Colonic mucosa (tissue), 4 donors: ENCODE results near the gene KIF2A. TPM values are rescaled to one million over a fixed set of nuclear protein-coding genes. Genes with fewer than 3 reads are reported as not detected.

Source experiments
- DNase-seq: peaks from one replicate; pipeline ENCODE4 v3.0.0-alpha.2; 2020
- H3K27ac ChIP-seq: fragments of 200-600 bp; one replicate; pipeline ENCODE4 v1.8.0; 2021
- H3K27me3 ChIP-seq: fragments of 200-600 bp; one replicate; pipeline ENCODE4 v1.8.0; 2021
- H3K36me3 ChIP-seq: fragments of 200-600 bp; one replicate; pipeline ENCODE4 v1.8.0; 2021
- H3K4me1 ChIP-seq: fragments of 200-600 bp; one replicate; pipeline ENCODE4 v1.8.0; 2021; ENCODE audit warnings: mild to moderate bottlenecking
- H3K4me3 ChIP-seq: fragments of 200-600 bp; one replicate; pipeline ENCODE4 v1.8.0; 2021
- H3K9ac ChIP-seq, 2 donors: one replicate each; pipeline ENCODE4 v1.7.0; 2013; ENCODE audit warnings: control low read depth in 2 of 2, low read depth in 2 of 2, low read length in 2 of 2
- H3K9me3 ChIP-seq: fragments of 200-600 bp; one replicate; pipeline ENCODE4 v1.8.0; 2021
- intact Hi-C: fragments of 100-400 bp; cut with DNase I; formaldehyde crosslinking; loops from one replicate; pipeline ENCODE4 v1.14.1; 2022
- total RNA-seq, 2 donors: library from RNA; stranded (reverse); fragmentation: NEBNext Ultra II Directional in 1 of 2; extraction: Animal tissue kit (Norgen Biotek cat#: 25700) in 1 of 2; gene quantifications; one replicate each; pipeline ENCODE4 v1.2.1, GENCODE V29; 2021
- TF ChIP-seq, protein P1 (sequence below): fragments of 200-600 bp; IDR thresholded peaks from one replicate; pipeline ENCODE4 v1.8.0; 2022; ENCODE audit warnings: antibody characterized with exemption, mild to moderate bottlenecking
- donor health status: healthy.
- donor health status: DM: no; HTN: no; CAD: no.
- donor health status: DM: no; HTN: no; CAD: no.

KIF2A gene
- total RNA-seq, 2 donors from 2014 or later: 30.8 to 43.4 TPM

DNA sequence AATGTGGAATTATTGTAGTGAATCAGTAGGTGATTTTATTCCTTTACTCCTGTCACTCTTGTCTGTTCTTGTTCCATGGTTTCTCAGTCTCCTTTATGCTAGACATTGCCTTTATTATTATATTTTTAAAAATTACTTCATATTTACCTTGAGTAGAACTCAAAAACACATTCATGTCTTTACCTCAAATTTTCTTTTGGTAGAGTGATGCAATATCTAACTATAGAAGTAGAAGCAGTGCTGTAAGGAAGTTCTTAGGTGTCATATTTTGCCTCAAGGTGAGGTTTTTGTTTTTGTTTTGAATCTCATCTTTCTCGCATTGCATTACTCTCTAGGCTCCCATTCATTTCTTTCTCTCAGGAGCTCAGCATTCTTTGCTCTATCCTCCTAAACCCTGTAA lies 118.8 kb downstream of the KIF2A start:
- no peaks in the 10 kb centered on the region for H3K4me1 ChIP-seq
- intact Hi-C loops: no loop called here
- H3K9me3 ChIP-seq: no peaks in the 10 kb centered on the region
- H3K27me3 ChIP-seq: no peaks in the 10 kb centered on the region
- no peaks in the 10 kb centered on the region for H3K36me3 ChIP-seq
- DNase-seq: no peak
- H3K27ac ChIP-seq: no peak overlapping the region
- H3K4me3 ChIP-seq: no peak overlapping the region
- TF ChIP-seq, protein P1, sequence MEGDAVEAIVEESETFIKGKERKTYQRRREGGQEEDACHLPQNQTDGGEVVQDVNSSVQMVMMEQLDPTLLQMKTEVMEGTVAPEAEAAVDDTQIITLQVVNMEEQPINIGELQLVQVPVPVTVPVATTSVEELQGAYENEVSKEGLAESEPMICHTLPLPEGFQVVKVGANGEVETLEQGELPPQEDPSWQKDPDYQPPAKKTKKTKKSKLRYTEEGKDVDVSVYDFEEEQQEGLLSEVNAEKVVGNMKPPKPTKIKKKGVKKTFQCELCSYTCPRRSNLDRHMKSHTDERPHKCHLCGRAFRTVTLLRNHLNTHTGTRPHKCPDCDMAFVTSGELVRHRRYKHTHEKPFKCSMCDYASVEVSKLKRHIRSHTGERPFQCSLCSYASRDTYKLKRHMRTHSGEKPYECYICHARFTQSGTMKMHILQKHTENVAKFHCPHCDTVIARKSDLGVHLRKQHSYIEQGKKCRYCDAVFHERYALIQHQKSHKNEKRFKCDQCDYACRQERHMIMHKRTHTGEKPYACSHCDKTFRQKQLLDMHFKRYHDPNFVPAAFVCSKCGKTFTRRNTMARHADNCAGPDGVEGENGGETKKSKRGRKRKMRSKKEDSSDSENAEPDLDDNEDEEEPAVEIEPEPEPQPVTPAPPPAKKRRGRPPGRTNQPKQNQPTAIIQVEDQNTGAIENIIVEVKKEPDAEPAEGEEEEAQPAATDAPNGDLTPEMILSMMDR: no peak
- H3K9ac ChIP-seq: no peak overlapping the region

DNA sequence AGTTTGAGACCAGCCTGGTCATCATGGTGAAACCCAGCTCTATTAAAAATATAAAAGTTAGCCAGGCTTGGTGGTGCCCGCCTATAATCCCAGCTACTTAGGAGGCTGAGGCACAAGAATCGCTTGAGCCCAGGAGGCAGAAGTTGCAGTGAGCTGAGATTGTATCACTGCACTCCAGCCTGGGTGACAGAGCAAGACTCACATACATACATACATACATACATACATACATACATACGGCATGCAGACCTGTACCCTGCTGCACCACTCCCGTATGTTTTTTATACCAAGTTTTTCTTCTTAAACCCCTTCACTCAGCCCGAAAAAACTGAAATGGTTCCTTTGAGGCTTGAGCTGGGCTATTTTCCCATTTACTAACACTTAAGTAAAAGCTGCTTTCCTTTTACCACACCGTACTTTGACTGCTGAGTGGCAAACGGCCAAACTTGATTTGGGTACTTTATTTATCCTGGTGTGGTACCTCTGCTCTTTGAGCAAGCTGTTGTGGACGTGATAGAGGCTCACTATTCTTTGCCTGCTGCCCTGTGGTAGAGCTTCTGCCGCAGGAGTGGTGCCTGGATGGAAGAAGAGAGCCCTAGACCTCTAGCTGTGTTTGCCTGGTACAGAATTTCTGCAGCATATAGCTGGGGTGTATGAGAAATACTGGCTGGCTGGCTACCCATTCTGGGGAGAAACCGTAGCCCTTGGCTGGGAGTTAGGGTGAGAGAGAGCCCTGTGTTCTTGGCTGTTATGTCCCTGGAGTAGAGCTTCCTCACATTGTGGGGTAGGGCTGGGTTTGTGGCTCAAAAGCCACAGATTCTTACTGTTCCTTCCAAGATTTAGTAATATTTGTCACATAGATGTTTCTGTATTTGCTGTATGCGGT lies 126.0 kb downstream of the KIF2A start:
- intact Hi-C loops: no loop called here
- H3K4me3 ChIP-seq: no peak overlapping the region
- no peaks in the 10 kb centered on the region for H3K4me1 ChIP-seq
- no peaks in the 10 kb centered on the region for H3K36me3 ChIP-seq
- no peaks in the 10 kb centered on the region for H3K9me3 ChIP-seq
- no peak overlapping the region for H3K27ac ChIP-seq
- H3K27me3 ChIP-seq: no peaks in the 10 kb centered on the region
- TF ChIP-seq, protein P1: no peak
- DNase-seq: peak; percentile 24
- no peak overlapping the region for H3K9ac ChIP-seq

DNA sequence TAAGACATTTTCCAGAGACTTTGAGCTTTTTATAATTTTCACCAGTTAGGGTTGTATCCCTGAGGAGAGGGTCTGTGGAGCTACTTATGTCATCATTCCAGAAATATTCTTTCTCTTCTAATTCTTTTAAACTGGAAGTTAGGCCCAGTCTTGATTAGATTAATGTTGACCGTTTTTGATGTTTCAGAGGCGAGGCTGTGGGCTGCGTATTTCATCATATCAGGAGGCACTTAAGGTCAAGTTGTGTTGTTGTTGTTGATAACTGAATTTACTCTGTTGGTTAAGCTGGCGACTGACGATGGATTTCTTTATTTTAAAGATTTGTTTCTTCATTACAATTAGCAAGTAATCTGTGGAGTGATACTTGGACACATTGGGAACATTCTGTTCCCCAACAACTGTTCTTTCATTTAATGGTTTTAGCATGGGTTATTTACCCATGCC lies 126.6 kb downstream of the KIF2A start:
- Histone ChIP-seq H3K9me3 (no peaks in the 10 kb centered on the region), H3K36me3 (no peaks in the 10 kb centered on the region), H3K27me3 (no peaks in the 10 kb centered on the region), H3K4me1 (no peaks in the 10 kb centered on the region), H3K9ac (no peak overlapping the region), H3K27ac (no peak overlapping the region), H3K4me3 (no peak overlapping the region)
- TF ChIP-seq, protein P1: no peak
- no peak for DNase-seq
- intact Hi-C loops: no loop called here

Other genes starting within 250 kb of the KIF2A start
- gene DIMT1, start 97.7 kb downstream of the KIF2A start, total RNA-seq: 10 to 100 TPM; 12.4 to 15.2 TPM
- 10 to 100 TPM; 17.5 to 39.8 TPM for gene IPO11, start 106.6 kb downstream of the KIF2A start, total RNA-seq